SH-SY5Y (cell line): ENCODE measurements around the gene ABLIM2.

Experiments
- GATA2 ChIP-seq: IDR thresholded peaks from 2 replicates; pipeline ENCODE4 v1.6.1; 2011; ENCODE audit warnings: mild to moderate bottlenecking, low read depth, low read length
- GATA3 ChIP-seq: IDR thresholded peaks from 2 replicates; pipeline ENCODE4 v1.6.1; 2011; ENCODE audit warnings: low read depth, mild to moderate bottlenecking, low read length, moderate library complexity

DNA sequence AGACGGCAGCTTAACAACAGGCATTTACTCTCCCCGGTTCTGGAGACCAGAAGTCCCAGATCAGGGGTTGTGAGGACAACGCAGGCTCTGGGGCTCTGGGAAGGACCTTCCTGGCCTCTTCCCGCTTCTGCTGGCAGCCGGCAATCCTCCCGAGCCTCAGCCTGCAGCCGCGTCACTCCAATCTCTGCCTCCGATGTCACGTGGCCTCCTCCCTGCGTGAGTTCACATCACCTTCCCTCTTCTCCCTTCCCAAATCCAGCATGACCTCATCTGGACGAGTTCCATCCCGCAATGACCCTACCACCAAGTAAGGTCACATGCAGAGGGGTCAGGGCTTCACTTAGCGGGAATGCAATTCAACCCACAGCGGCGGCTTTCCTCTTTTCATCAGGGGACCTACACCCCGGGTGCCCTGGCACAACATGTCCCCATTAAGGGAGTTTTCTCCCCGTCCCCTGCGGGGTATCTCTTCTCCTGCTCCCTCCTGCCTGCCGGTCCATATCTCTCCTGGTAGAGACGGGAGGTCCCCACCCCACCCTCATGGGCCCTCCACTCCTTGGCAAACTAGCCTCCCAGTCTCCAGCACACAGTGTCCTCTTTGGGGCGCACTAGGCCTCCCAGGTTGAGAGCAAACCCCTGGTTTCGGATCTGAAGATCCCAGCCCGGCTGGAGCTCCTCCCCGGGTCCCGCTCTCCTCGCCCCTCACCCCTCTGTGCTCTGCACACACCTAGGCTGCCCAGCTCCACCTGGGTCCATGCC lies 25.5 kb downstream of the ABLIM2 start:
- TF ChIP-seq GATA2 (no peak), GATA3 (no peak)
